HL-60/S4 treated with retinoic acid at 250 ng/mL for 4 days and 3 days (cell line): ENCODE results near the gene TRIM51.
"Not testable (repeated sequence)": the region's sequence is repeated elsewhere in the genome, so short reads cannot be mapped to it uniquely, and the experiment has no call there.

Source experiments
- in situ Hi-C: fragments of 300-500 bp; cut with MboI; formaldehyde crosslinking; loops from 2 replicates; pipeline ENCODE4 v1.7.0; 2022; ENCODE audit warnings: low sequenced_read_pairs

TRIM51 gene, protein sequence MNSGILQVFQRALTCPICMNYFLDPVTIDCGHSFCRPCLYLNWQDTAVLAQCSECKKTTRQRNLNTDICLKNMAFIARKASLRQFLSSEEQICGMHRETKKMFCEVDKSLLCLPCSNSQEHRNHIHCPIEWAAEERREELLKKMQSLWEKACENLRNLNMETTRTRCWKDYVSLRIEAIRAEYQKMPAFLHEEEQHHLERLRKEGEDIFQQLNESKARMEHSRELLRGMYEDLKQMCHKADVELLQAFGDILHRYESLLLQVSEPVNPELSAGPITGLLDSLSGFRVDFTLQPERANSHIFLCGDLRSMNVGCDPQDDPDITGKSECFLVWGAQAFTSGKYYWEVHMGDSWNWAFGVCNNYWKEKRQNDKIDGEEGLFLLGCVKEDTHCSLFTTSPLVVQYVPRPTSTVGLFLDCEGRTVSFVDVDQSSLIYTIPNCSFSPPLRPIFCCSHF

DNA sequence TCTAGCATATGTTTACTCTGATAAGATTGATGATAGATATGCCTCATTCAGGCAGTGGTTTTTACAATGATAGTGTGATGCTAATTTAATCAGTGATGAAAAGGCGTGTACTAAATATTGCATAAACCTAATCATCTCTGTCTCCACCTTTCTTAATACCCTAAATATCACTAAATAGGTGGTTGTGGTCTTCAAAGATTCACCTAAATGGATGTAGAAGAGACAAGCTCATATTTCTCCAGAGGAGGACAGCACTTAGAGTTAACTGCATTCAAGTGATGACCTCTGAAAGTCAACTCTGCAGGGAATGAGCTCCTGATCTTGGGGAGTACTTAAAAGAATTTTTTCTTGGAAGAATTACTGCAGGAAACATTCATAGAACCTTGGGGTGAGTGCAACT is at the start of gene TRIM51:
Gene TRIM51 (plus strand): TSS at position 301 of the 400 bp plus-strand sequence. CDS start 2,132 bp downstream, outside the sequence.
- in situ Hi-C loops, result not testable (repeated sequence)

DNA sequence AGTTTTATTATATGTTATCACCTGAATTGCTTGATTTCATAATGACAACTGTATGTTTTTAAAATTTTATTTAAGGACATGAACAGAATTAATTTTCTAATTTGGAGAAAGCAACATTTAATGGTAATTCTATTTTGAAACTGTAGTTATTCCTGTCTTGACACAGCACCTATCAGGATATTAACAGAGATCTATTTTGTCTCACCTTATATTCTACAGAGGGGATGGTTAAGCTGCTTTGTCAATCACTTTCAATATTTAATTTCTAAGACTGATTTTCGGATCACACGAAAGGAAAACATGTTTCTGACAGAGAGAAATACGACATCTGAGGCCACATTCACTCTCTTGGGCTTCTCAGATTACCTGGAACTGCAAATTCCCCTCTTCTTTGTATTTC is 44.6 kb upstream of the TRIM51 start, which contains the start of gene OR5D16:
Gene OR5D16 (plus strand): TSS at position 301 of the 400 bp plus-strand sequence. CDS start 0 bp downstream, at position 301.
- in situ Hi-C loops, result no loop called here

DNA sequence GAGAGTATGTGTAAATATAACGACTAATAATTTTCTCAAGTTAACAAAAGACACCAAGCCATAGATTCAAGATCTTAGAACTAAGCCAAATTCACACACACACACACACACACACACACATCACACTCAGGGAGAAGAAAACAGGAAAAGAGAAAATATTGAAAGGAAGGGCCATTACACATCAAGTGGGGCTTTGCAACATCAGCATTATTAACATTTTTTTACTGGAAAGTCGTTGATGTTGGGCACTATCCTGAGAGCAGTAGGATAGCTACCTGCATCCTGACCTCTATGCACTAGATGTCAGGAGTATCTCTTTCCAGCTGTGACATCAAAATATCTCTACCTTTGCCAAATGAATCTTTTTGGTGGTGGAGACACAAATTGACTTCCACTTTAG is 35.6 kb upstream of the TRIM51 start:
- in situ Hi-C loops, result no loop called here

DNA sequence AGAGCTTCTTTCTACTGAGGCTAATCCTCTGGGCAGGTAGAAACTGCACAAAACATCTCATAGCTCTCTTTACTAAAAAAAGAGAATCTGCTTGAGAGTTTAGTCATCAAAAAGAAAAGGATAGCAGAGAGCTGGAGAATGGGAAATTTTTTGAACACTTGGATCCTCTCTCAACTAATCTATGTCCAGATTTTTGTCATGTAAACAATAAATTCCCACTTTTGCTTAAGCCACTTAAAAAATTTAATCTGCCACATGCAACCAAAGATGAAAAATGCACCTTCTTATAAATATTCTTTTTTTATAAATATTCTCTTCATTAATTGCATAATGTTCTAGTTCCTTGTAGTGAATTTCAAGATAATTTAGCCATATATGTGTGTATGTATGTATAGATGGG is 34.1 kb upstream of the TRIM51 start:
- in situ Hi-C loops, result no loop called here

DNA sequence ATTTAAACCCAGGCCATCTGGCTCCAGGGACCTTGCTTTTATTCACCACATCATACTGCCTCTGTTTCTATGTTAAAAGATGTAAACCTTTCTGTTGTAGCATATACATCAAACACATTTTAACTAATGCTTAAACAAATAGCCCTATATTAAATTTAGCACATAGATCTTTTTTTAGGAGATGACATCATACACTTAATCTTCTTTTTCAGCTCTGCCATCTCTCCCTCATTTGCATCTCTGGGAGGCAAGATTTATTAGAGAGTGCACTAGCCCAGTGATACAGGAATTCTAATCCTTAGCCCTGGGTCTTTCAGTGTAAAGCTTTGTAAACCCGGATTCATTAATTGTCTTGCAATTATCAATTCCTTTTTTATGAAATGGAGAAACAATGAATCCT is 31.0 kb upstream of the TRIM51 start:
- in situ Hi-C loops, result no loop called here

DNA sequence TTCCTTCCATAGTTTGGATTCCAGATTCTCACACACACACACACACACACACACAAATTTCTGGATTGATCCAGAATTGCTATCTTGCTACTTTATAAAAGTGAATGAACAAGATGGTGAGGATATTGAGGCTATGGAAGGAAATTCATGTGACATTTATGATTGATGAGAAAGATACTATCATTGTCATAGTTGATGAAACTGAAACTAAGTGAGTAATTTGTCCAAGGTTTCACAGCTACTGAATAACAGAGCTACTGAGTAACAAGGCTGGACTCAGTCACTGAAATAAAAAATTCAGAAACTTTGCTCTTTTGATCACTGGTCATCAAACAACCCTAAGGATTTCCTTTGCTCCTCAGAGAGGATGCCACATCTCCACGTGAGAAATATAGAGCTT is 28.4 kb upstream of the TRIM51 start:
- in situ Hi-C loops, result no loop called here

DNA sequence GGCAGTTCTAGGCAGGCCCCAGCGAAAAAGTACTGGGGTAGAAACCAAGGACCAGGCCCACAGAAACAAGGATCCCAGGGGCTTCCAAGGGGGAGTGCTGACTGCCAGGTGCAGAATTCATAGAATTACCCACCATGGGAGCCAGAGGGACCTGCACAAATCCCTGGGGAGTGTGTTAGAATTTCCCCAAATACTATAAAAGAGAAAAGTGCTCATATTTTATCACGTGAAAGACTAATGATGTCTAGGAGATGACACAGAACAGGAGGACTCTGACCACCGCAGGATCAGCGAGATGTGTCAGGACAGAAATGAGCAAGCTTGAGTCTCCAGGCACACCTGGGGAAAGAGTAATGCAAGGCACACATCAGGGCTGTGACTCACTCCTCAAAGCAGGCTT is 15.7 kb upstream of the TRIM51 start:
- in situ Hi-C loops, result not testable (repeated sequence)

DNA sequence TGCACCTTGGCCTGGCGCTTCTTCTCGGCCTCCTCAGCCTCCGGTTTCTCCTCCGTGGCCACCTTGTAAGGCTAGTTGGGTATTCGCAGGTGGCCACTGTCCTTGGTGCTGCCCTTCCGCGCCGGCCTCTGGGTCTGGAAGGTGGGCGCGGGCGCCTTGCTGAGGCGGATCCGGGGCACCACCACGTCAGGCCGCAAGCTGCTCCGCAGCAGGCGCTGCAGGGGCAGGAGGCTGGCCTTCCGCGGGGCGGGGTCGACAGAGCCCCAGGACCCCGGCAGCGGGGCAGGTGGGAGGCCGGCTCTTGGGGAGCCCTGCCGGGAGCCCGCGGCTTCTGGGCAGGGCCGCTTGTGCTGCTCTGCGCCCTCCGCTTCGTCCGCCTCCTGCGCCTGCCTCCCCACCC is 10.4 kb upstream of the TRIM51 start:
- in situ Hi-C loops, result not testable (repeated sequence)

DNA sequence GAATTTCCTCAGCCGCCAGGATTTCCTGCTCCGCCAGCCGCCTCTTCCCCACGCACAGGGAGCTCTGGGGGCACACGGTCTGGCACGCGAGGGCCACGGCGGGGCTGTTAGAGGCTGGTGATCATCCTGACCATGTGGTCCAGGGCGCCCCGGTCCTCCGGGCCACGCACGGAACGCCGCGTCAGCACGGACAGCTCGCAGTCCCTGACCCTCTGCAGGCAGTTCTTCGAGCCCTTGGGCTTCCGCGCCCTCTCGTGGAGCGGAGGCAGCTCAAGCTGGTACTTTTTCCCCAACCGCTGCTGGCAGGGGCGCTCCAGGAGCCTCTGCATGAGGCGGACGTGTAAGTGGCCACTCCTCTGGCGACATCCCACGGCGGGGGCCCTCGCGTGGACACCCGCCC is 10.0 kb upstream of the TRIM51 start:
- in situ Hi-C loops, result not testable (repeated sequence)

DNA sequence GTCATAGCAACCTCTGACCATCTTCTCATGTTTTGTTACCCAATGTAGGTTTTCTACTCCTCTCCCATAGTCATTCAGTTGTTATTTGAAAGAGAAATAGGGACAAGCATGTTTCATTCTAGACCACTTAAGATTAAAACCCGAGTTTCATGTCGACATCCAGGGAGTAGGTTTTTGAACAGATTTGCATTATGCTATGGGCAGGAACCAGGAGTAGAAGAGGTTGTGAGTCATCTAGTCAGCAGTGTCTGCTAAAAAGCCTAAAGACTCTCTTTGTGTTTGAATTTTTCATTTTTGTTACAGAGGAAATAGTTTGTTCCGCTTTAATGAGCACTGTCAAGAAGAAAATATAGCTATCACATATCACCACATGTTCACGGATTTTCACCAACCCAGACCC is 1.9 kb downstream of the TRIM51 start:
- in situ Hi-C loops, result not testable (repeated sequence)

DNA sequence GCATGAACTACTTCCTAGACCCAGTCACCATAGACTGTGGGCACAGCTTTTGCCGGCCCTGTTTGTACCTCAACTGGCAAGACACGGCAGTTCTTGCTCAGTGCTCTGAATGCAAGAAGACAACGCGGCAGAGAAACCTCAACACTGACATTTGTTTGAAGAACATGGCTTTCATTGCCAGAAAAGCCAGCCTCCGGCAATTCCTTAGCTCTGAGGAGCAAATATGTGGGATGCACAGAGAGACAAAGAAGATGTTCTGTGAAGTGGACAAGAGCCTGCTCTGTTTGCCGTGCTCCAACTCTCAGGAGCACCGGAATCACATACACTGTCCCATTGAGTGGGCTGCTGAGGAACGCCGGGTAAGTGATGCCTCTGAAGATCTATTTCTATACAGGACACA is 2.4 kb downstream of the TRIM51 start:
- in situ Hi-C loops, result not testable (repeated sequence)

DNA sequence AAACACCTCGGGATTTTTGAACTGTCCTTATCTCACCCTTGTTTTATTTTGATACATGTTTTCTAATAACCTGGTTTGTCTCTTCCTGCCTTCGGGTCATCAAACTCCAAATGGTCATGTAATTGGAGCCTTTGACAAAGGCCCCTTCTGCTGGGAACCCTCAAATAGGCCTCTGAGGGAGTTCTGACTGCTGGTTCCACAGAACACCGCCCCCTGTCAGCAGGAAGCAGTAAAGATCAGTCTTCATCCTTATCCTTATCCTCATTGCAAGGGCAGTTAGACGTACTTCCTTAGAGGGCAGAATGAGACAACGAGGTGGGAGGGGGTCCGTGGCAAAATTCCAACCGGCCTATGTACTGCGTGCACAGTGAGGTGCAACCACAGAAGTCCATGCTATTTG is 12.1 kb downstream of the TRIM51 start:
- in situ Hi-C loops, result no loop called here

DNA sequence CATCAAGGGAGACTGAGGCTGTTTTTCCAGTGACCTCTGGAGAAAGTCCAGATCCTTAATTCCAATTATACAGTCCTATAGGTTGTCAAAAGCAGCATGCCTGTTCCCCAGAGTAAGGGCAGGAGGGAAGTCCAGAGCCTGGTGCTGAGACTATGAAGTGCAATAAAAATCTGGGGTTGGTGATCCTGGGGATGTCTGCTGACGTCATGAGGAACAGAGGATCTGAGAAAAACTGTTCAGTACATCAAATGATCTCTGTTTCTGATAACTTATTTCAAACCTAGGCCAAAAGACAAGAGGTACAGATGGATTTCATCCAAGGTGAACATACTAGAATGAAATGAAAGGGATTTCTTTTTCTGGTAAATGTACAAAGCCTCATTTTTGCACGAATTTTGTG is 19.2 kb downstream of the TRIM51 start:
- in situ Hi-C loops, result no loop called here

DNA sequence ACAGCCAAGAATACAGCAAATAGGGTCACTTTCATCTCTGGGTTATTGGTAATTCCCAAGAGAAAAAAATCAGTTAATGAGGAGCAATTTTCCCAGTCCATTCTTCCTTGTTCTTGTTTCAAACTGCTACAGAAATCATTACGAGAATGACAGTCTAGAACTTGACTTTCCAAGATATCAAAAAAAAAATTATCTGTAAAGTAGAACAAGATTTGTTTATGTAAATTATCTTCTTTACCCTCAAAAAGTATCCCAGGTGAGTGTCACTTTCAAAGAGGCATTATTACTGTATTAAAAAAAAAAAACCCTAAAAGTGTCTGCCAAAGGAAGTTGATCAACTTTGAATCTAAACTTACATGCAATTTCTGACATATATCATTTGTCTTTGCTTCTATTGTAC is 31.4 kb downstream of the TRIM51 start, which contains the start of gene OR5W2:
Gene OR5W2 (minus strand): TSS at position 101 of the 400 bp plus-strand sequence. CDS start 0 bp downstream, at position 101.
- in situ Hi-C loops, result no loop called here

DNA sequence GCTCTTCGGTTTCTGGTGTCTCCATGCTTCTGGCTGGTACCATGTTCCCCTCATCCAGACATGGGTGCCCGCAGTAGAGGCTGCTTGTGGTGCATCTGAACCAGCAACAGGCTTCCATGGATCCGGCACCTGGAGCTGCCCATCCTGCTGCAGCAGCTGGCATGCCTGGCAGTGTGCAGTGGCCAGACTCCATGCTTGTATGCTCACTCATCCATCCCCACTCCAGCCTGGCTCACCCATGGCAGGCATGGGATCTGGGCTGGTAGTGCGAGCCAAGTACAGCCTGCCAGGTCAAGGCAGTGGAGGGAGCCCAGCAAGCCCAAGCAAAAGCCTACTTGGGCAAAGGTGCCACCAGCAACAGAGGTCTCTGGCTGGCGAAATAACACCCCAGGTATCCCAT is 37.4 kb downstream of the TRIM51 start:
- in situ Hi-C loops, result no loop called here

DNA sequence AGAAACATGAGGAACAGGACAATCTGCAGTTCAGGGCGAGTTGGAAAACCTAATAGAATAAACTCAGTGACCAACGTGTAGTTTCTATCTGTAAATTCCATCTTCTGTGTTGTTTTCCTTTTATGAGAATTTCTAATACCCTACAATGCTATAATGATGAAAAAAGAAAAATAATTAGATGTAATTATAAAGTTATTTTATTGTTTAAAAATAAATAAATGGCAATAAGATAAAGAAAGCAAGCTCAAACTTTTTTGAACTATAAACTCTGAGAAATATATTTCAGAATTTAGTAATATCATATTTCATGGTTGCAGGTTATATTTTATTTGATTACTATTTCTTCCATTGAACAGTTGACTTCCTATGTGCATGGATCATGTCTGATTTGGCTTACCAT is 53.2 kb downstream of the TRIM51 start, which contains the start of gene OR5I1:
Gene OR5I1 (minus strand): TSS at position 101 of the 400 bp plus-strand sequence. CDS start 0 bp downstream, at position 101.
- in situ Hi-C loops, result no loop called here
